ENCODE data around the gene ACSL6. TPM values are rescaled to one million over a fixed set of nuclear protein-coding genes. Genes with fewer than 3 reads are reported as not detected.

The ACSL6 gene
- total RNA-seq, 4 donors from 2014 or later = 0.04 to 3.2 (median 1.1) TPM

- Histone ChIP-seq H3K9me3 (no peaks in the 10 kb centered on the region), H3K4me1 (no peaks in the 10 kb centered on the region), H3K27me3 (no peaks in the 10 kb centered on the region), H3K36me3 (no peaks in the 10 kb centered on the region), H3K4me3 (no peak overlapping the region), H3K27ac (no peak overlapping the region)
- TF ChIP-seq, protein P1, sequence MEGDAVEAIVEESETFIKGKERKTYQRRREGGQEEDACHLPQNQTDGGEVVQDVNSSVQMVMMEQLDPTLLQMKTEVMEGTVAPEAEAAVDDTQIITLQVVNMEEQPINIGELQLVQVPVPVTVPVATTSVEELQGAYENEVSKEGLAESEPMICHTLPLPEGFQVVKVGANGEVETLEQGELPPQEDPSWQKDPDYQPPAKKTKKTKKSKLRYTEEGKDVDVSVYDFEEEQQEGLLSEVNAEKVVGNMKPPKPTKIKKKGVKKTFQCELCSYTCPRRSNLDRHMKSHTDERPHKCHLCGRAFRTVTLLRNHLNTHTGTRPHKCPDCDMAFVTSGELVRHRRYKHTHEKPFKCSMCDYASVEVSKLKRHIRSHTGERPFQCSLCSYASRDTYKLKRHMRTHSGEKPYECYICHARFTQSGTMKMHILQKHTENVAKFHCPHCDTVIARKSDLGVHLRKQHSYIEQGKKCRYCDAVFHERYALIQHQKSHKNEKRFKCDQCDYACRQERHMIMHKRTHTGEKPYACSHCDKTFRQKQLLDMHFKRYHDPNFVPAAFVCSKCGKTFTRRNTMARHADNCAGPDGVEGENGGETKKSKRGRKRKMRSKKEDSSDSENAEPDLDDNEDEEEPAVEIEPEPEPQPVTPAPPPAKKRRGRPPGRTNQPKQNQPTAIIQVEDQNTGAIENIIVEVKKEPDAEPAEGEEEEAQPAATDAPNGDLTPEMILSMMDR (IDR thresholded peaks at IDR 0.05) = no peak
- TF ChIP-seq POLR2A (IDR thresholded peaks at IDR 0.05) = no peak
- intact Hi-C loops (cut with DNase I) = no loop called here
- DNase-seq = no peak
These were observed 57.5 kb downstream of the ACSL6 start for GRCh38 chr5:131953969-131954368.

- Histone ChIP-seq H3K36me3 (no peaks in the 10 kb centered on the region), H3K27ac (no peak overlapping the region), H3K4me3 (no peak overlapping the region), H3K4me1 (no peaks in the 10 kb centered on the region), H3K9me3 (no peaks in the 10 kb centered on the region), H3K27me3 (no peaks in the 10 kb centered on the region)
- TF ChIP-seq, protein P1 (IDR thresholded peaks at IDR 0.05) = no peak
- no peak for TF ChIP-seq POLR2A (IDR thresholded peaks at IDR 0.05)
- no peak for DNase-seq
- WGBS, 2 donors = 72 to 84% methylated on average over 3 of the region's 3 CpGs
- intact Hi-C loops (cut with DNase I) = no loop called here
These were observed 59.1 kb downstream of the ACSL6 start for GRCh38 chr5:131952301-131952857.

DNA sequence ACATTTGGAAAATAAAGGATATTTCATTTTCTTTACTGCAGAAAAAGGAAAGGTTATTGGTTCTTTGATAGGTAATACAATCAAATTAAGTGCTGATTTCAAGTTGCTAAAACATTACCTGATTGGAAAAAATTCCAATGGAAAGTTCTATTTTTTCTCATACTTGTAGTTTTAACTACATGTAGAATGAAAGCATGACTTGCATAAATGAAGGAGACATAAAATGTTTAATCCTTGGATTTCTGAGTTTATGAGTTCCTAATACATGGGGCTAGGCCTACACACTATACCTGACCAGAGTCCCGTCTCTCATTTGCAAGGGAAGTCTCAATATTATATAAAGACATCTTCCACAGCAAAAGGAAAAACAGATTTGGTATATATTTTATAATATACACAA, 60.8 kb downstream of the ACSL6 start:
- Histone ChIP-seq H3K4me1 (no peaks in the 10 kb centered on the region), H3K27ac (no peak overlapping the region), H3K9me3 (no peaks in the 10 kb centered on the region), H3K4me3 (no peak overlapping the region), H3K36me3 (no peaks in the 10 kb centered on the region), H3K27me3 (no peaks in the 10 kb centered on the region)
- WGBS, 2 donors = 90 to 95% methylated on average over 1 of the region's 1 CpG
- intact Hi-C loops (cut with DNase I) = no loop called here
- TF ChIP-seq, protein P1 (IDR thresholded peaks at IDR 0.05) = no peak
- TF ChIP-seq POLR2A (IDR thresholded peaks at IDR 0.05) = no peak
- DNase-seq = no peak

DNA sequence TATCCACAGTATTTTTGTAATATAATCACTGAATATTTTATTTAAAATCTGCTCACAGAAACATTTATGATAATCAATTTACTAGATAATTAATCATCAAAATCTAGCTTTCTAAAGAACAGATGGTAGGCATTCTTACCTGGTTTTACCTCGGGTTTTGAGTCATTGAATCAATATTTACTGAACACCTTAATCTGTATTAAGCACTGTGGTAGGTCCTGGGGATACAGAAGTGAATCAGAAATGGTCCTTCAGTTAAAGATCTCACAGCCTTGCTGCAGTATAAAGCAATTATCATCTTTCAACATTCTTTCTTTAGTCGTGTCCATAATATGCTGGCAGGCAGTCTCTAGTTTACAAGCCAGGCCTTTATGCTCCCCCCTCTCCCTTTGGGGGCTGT, 64.0 kb downstream of the ACSL6 start:
- WGBS, 2 donors = 25 to 36% methylated on average over 2 of the region's 2 CpGs
- intact Hi-C loops (cut with DNase I) = no loop called here

GRCh38 chr5:131945551-131946168, 65.8 kb downstream of the ACSL6 start, which contains the start of gene MEIKIN:
Gene MEIKIN (minus strand): TSS chr5:131945663. CDS start chr5:131945505, 158 bp downstream.
- H3K4me3 ChIP-seq = no peak within 1 kb of the TSS
- no peaks in the 10 kb centered on the region for H3K9me3 ChIP-seq
- no peaks in the 10 kb centered on the region for H3K4me1 ChIP-seq
- intact Hi-C loops (cut with DNase I) = no loop called here
- no peak within 1 kb of the TSS for H3K27ac ChIP-seq
- TF ChIP-seq, protein P1 (IDR thresholded peaks at IDR 0.05) = no peak
- no peak for TF ChIP-seq POLR2A (IDR thresholded peaks at IDR 0.05)
- H3K36me3 ChIP-seq = no peaks in the 10 kb centered on the region
- 86 to 93% methylated on average over 17 to 23 of the region's 24 CpGs for WGBS, 2 donors
- no peak for DNase-seq
- H3K27me3 ChIP-seq = no peaks in the 10 kb centered on the region

More for the DNA sequence above, 64.0 kb downstream of the ACSL6 start:
- Histone ChIP-seq H3K4me1 (no peaks in the 10 kb centered on the region), H3K27me3 (no peaks in the 10 kb centered on the region), H3K27ac (no peak overlapping the region), H3K9me3 (no peaks in the 10 kb centered on the region), H3K4me3 (no peak overlapping the region), H3K36me3 (no peaks in the 10 kb centered on the region)
- TF ChIP-seq, protein P1 (IDR thresholded peaks at IDR 0.05) = no peak
- no peak for TF ChIP-seq POLR2A (IDR thresholded peaks at IDR 0.05)
- DNase-seq = no peak

All from esophagus squamous epithelium (tissue), 5 donors.